Activated CD8-positive, alpha-beta memory T cell treated with anti-CD3 and anti-CD28 coated beads for 36 hours (primary cell): ENCODE measurements around the gene ABHD17C. TPM values are rescaled to one million over a fixed set of nuclear protein-coding genes. Genes with fewer than 3 reads are reported as not detected.

Experiments
- CTCF ChIA-PET: fragments of 350-600 bp; sonication (Branson Sonifier 250); formaldehyde crosslinking; loops from one replicate; lab custom pipeline; 2021; ENCODE audit warnings: antibody characterized with exemption; lab: Charles Lee
- POLR2A ChIA-PET: fragments of 350-600 bp; sonication (Branson Sonifier 250); formaldehyde crosslinking; loops from one replicate; lab custom pipeline; 2021; ENCODE audit warnings: antibody characterized with exemption; lab: Charles Lee
- total RNA-seq, 2 experiments: library from RNA; stranded (reverse); gene quantifications; one replicate each; pipeline ENCODE4 v1.2.3, GENCODE V29; 2021

The ABHD17C gene
- total RNA-seq, 2 experiments from 2014 or later, result 5.6 to 6.8 TPM

- CTCF ChIA-PET, result no interaction called here
- POLR2A ChIA-PET, result no interaction called here
Measured at GRCh38 chr15:80712956-80713355, 17.8 kb downstream of the ABHD17C start.

GRCh38 chr15:80721476-80721875 lies 26.4 kb downstream of the ABHD17C start:
- ChIA-PET POLR2A (interaction anchor here (0.6 kb wide), 1 partner anchor 11 kb away, joined by 3 read pairs; no protein-coding TSS in a partner anchor), CTCF (no interaction called here)

- CTCF ChIA-PET, result no interaction called here
Measured at GRCh38 chr15:80722811-80723210, 27.7 kb downstream of the ABHD17C start.

GRCh38 chr15:80727196-80727595 lies 32.1 kb downstream of the ABHD17C start:
- CTCF ChIA-PET, result no interaction called here
- POLR2A ChIA-PET, result no interaction called here

More at GRCh38 chr15:80722811-80723210, 27.7 kb downstream of the ABHD17C start:
- POLR2A ChIA-PET, result no interaction called here

- CTCF ChIA-PET, result no interaction called here
- POLR2A ChIA-PET, result no interaction called here
Measured at GRCh38 chr15:80727596-80727995, 32.5 kb downstream of the ABHD17C start.

- CTCF ChIA-PET, result no interaction called here
- POLR2A ChIA-PET, result no interaction called here
Measured at GRCh38 chr15:80730387-80730786, 35.3 kb downstream of the ABHD17C start.

GRCh38 chr15:80730926-80731325 lies 35.8 kb downstream of the ABHD17C start:
- ChIA-PET POLR2A (no interaction called here), CTCF (no interaction called here)

GRCh38 chr15:80732167-80732566 lies 37.1 kb downstream of the ABHD17C start:
- ChIA-PET CTCF (no interaction called here), POLR2A (interaction anchor here (0.6 kb wide), 1 partner anchor 10 kb away, joined by 3 read pairs; no protein-coding TSS in a partner anchor)

GRCh38 chr15:80732818-80733217 lies 37.7 kb downstream of the ABHD17C start:
- ChIA-PET POLR2A (no interaction called here), CTCF (no interaction called here)

GRCh38 chr15:80733460-80733859 lies 38.4 kb downstream of the ABHD17C start:
- CTCF ChIA-PET, result no interaction called here

GRCh38 chr15:80735344-80735743 lies 40.2 kb downstream of the ABHD17C start:
- ChIA-PET POLR2A (no interaction called here), CTCF (no interaction called here)

More at GRCh38 chr15:80733460-80733859, 38.4 kb downstream of the ABHD17C start:
- POLR2A ChIA-PET, result no interaction called here

GRCh38 chr15:80736560-80736959 lies 41.5 kb downstream of the ABHD17C start:
- CTCF ChIA-PET, result no interaction called here
- POLR2A ChIA-PET, result no interaction called here

- ChIA-PET POLR2A (no interaction called here), CTCF (no interaction called here)
Measured at GRCh38 chr15:80739919-80740318, 44.8 kb downstream of the ABHD17C start.

GRCh38 chr15:80742081-80742480 lies 47.0 kb downstream of the ABHD17C start:
- ChIA-PET CTCF (no interaction called here), POLR2A (no interaction called here)

GRCh38 chr15:80743189-80743833 lies 48.2 kb downstream of the ABHD17C start:
- ChIA-PET POLR2A (no interaction called here), CTCF (no interaction called here)

GRCh38 chr15:80744415-80744814 lies 49.3 kb downstream of the ABHD17C start:
- CTCF ChIA-PET, result no interaction called here
- POLR2A ChIA-PET, result no interaction called here

- CTCF ChIA-PET, result no interaction called here
Measured at GRCh38 chr15:80744826-80745225, 49.7 kb downstream of the ABHD17C start.

GRCh38 chr15:80745888-80746287 lies 50.8 kb downstream of the ABHD17C start:
- CTCF ChIA-PET, result no interaction called here
- POLR2A ChIA-PET, result no interaction called here

More at GRCh38 chr15:80744826-80745225, 49.7 kb downstream of the ABHD17C start:
- POLR2A ChIA-PET, result no interaction called here

GRCh38 chr15:80747317-80748053 lies 52.4 kb downstream of the ABHD17C start:
- ChIA-PET POLR2A (no interaction called here), CTCF (no interaction called here)

- POLR2A ChIA-PET, result no interaction called here
- CTCF ChIA-PET, result no interaction called here
Measured at GRCh38 chr15:80749589-80749988, 54.5 kb downstream of the ABHD17C start.

GRCh38 chr15:80750575-80750974 lies 55.5 kb downstream of the ABHD17C start:
- CTCF ChIA-PET, result no interaction called here
- POLR2A ChIA-PET, result no interaction called here
